Measurements from ENCODE around the gene FAM217B. TPM values are rescaled to one million over a fixed set of nuclear protein-coding genes. Genes with fewer than 3 reads are reported as not detected.

FAM217B gene
- 12.8 TPM for total RNA-seq

GRCh38 chr20:59940129-59940955 is at the start of gene FAM217B, which contains the start of gene PPP1R3D:
Gene FAM217B, plus strand, starts transcription at chr20:59940389. Its CDS starts 3,555 bp downstream, at chr20:59943944.
Gene PPP1R3D, minus strand, starts transcription at chr20:59940305. Its CDS starts 374 bp downstream, at chr20:59939931.
- Histone ChIP-seq H3K27ac (peak within 1 kb of the TSS; percentile 88), H3K36me3 (peaks cover 0 to 20% of the 10 kb centered on the region in 2 donors), H3K4me3 (peak within 1 kb of the TSS; percentile 52 to 85), H3K27me3 (no peaks in the 10 kb centered on the region), H3K4me1 (peaks cover 48% of the 10 kb centered on the region), H3K9me3 (no peaks in the 10 kb centered on the region)
- TF ChIP-seq POLR2A (IDR thresholded peaks at IDR 0.05) (peak in 1 of 2 donors; percentile 72), POLR2AphosphoS5 (IDR thresholded peaks at IDR 0.05; ENCODE audit: insufficient read depth in 1 of 2, low read depth in 1 of 2) (peak; percentile 75 to 88), CTCF (IDR thresholded peaks at IDR 0.05) (no peak)
- peak in 1 of 2 donors; percentile 99 for DNase-seq (ENCODE audit: extremely low spot score in 2 of 2)
- intact Hi-C loops (cut with DNase I) = no loop called here

- TF ChIP-seq POLR2A (IDR thresholded peaks at IDR 0.05) = no peak
- TF ChIP-seq POLR2AphosphoS5 (IDR thresholded peaks at IDR 0.05; ENCODE audit: insufficient read depth in 1 of 2, low read depth in 1 of 2) = no peak
- TF ChIP-seq CTCF (IDR thresholded peaks at IDR 0.05) = no peak
- no peak for DNase-seq (ENCODE audit: extremely low spot score in 2 of 2)
- Histone ChIP-seq H3K27me3 (no peaks in the 10 kb centered on the region), H3K4me3 (no peak overlapping the region), H3K4me1 (no peaks in the 10 kb centered on the region), H3K9me3 (no peaks in the 10 kb centered on the region), H3K36me3 (no peaks in the 10 kb centered on the region), H3K27ac (no peak overlapping the region)
- intact Hi-C loops (cut with DNase I) = no loop called here
These were observed 48.6 kb upstream of the FAM217B start for GRCh38 chr20:59891581-59891980.

- DNase-seq (ENCODE audit: extremely low spot score in 2 of 2) = no peak
- Histone ChIP-seq H3K27me3 (no peaks in the 10 kb centered on the region), H3K4me1 (no peaks in the 10 kb centered on the region), H3K4me3 (no peak overlapping the region), H3K27ac (no peak overlapping the region), H3K36me3 (no peaks in the 10 kb centered on the region), H3K9me3 (no peaks in the 10 kb centered on the region)
- intact Hi-C loops (cut with DNase I) = no loop called here
- no peak for TF ChIP-seq POLR2A (IDR thresholded peaks at IDR 0.05)
- TF ChIP-seq POLR2AphosphoS5 (IDR thresholded peaks at IDR 0.05; ENCODE audit: insufficient read depth in 1 of 2, low read depth in 1 of 2) = no peak
- no peak for TF ChIP-seq CTCF (IDR thresholded peaks at IDR 0.05)
These were observed 44.3 kb upstream of the FAM217B start for GRCh38 chr20:59895908-59896307.

GRCh38 chr20:59902470-59902869 is 37.7 kb upstream of the FAM217B start:
- DNase-seq (ENCODE audit: extremely low spot score in 2 of 2) = no peak
- H3K36me3 ChIP-seq = no peaks in the 10 kb centered on the region
- H3K9me3 ChIP-seq = no peaks in the 10 kb centered on the region
- TF ChIP-seq CTCF (IDR thresholded peaks at IDR 0.05) (no peak), POLR2AphosphoS5 (IDR thresholded peaks at IDR 0.05; ENCODE audit: insufficient read depth in 1 of 2, low read depth in 1 of 2) (no peak), POLR2A (IDR thresholded peaks at IDR 0.05) (no peak)
- H3K27me3 ChIP-seq = no peaks in the 10 kb centered on the region
- H3K4me1 ChIP-seq = no peaks in the 10 kb centered on the region
- H3K27ac ChIP-seq = no peak overlapping the region
- intact Hi-C loops (cut with DNase I) = no loop called here
- no peak overlapping the region for H3K4me3 ChIP-seq

- no peaks in the 10 kb centered on the region for H3K9me3 ChIP-seq
- no peaks in the 10 kb centered on the region for H3K27me3 ChIP-seq
- intact Hi-C loops (cut with DNase I) = no loop called here
These were observed 36.6 kb upstream of the FAM217B start for GRCh38 chr20:59903621-59904020.

More at GRCh38 chr20:59903621-59904020, 36.6 kb upstream of the FAM217B start:
- Histone ChIP-seq H3K4me1 (no peaks in the 10 kb centered on the region), H3K27ac (no peak overlapping the region), H3K36me3 (no peaks in the 10 kb centered on the region), H3K4me3 (no peak overlapping the region)
- TF ChIP-seq CTCF (IDR thresholded peaks at IDR 0.05) (no peak), POLR2AphosphoS5 (IDR thresholded peaks at IDR 0.05; ENCODE audit: insufficient read depth in 1 of 2, low read depth in 1 of 2) (no peak), POLR2A (IDR thresholded peaks at IDR 0.05) (no peak)
- no peak for DNase-seq (ENCODE audit: extremely low spot score in 2 of 2)
